ENCODE results near the gene OR4A16. TPM values are rescaled to one million over a fixed set of nuclear protein-coding genes. Genes with fewer than 3 reads are reported as not detected.

OR4A16 gene
- not detected for total RNA-seq

GRCh38 chr11:55342901-55343300, at the start of gene OR4A16:
Gene OR4A16, plus strand, starts transcription at chr11:55343201. Its CDS starts 0 bp downstream, at chr11:55343201.

GRCh38 chr11:55367674-55368073, 24.7 kb downstream of the OR4A16 start, which contains the start of gene OR4A15:
Gene OR4A15, plus strand, starts transcription at chr11:55367974. Its CDS starts 0 bp downstream, at chr11:55367974.

Other genes with a start within 250 kb of the OR4A16 start
- not detected for gene TRIM48, start 81.0 kb upstream of the OR4A16 start, total RNA-seq
- gene OR4A15, start 24.8 kb downstream of the OR4A16 start, total RNA-seq, result not detected
- not detected for gene OR4C15, start 211.3 kb downstream of the OR4A16 start, total RNA-seq
- gene OR4C16, start 228.9 kb downstream of the OR4A16 start, total RNA-seq, result not detected